GM19452 (cell line): ENCODE data around the gene NPIPB6.

Experiments used
- ATAC-seq: cut with Tn5 transposase; IDR thresholded peaks from one replicate; pipeline ENCODE4 v1.9.1; 2021; ENCODE audit not compliant: unreplicated experiment

The NPIPB6 gene

GRCh38 chr16:28324235-28324886 lies 38.9 kb downstream of the NPIPB6 start:
- no peak for ATAC-seq

DNA sequence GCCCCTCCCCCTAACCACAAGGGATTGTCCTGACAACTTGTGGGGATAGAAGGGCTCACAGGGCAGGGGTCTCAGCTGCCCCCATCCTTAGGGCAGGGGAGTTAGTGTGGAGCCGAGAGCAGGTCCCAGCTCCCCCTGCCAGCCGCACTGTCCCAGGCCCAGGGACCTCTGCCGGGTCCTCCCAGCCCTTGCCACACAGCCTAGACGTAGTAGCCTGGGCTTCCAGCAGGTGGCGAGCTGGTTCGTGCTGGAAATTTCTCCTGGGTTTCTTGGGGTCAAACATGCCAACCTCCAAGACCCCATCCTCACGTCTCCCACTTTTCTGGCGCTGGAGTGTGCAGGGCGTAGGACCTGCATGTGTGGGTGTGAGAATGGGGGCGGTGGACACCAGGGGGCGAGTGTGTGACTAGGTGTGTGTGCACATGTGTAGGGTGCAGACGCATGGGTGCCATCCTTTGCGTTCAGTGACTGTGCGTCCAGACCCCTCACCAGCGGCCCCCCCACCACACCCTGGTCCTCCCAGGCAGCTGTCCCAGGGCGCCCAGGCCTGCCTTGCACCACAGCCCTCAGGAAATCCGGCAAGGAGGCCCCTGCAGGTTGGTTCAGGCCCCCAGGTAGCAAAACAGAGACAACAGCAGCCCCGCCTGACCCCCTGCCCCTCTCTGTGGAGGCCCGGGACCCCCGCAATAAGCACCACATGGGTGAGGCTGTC lies 41.5 kb downstream of the NPIPB6 start:
- ATAC-seq = no peak

- no peak for ATAC-seq
Measured at GRCh38 chr16:28320741-28321140, 42.6 kb downstream of the NPIPB6 start.

- ATAC-seq = no peak
Measured at GRCh38 chr16:28320023-28320561, 43.2 kb downstream of the NPIPB6 start.

GRCh38 chr16:28319476-28320022 lies 43.8 kb downstream of the NPIPB6 start:
- ATAC-seq = no peak

DNA sequence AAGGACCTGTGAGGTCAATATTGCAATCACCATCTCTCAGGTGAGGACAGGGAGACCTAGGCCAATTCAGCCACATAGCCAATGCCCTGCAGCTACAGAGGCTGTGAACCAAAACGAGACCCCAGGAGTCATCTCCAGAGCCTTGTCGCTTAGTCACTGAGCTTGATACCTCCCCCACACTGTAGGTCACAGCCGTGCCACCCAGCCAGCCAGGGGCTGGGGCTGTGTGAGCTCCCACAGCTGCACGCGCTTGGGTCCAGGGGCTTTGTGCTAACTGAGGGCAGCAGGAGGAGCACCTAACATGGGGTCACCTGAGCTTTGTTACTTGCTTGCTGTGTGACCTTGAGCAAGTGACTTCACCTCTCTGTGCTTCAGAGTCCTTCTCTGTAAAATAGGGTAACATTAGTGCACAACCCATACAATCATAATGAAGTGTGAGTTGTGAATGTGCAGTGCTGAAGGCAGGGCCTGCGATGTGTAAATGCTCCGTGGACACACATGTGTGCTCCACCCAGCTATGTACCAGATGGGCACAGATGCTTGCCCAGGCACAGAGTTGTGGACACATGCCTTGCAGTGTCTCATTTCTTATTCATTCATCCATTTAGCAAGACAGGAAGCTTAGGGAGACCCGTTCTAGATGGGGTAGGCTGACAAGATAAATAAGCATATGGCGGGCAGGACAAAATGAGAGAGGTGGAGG lies 45.1 kb downstream of the NPIPB6 start:
- no peak for ATAC-seq

DNA sequence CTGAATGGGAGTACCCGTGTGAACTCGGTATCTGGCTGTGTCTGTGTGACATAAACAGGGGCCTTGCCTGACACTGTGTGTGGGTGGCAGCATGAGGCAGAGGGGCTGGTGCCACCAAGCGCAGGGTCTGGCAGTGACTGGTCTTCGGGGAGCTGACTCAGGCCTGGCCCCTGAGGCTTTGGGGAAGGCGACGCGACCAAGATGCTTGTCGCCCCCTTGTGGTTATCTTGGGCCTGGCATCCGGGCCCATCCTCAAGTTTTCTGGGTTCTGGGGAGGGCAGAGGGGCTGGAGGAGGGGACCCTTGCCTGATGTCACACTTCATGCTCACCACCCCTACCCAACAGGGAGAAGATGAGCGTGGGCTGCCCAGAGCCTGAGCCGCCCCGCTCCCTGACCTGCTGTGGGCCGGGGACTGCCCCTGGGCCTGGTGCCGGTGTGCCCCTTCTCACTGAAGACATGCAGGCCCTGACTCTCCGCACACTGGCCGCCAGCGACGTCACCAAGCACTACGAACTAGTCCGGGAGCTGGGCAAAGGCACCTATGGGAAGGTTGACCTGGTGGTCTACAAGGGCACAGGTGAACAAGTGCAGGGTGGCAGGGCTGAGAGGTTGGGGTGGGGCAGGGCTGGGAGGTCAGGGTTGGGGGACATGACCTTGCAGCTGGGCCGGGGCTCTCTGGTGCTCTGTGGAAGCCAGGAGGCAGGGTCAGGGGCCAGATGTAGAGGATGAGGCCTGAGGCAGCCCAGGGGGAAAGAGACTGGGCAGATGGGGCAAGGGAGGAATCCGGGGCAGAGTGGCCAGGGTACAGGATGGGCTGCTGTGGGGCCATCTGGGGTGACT lies 46.0 kb downstream of the NPIPB6 start:
- no peak for ATAC-seq

GRCh38 chr16:28316054-28316453 lies 47.3 kb downstream of the NPIPB6 start:
- no peak for ATAC-seq

DNA sequence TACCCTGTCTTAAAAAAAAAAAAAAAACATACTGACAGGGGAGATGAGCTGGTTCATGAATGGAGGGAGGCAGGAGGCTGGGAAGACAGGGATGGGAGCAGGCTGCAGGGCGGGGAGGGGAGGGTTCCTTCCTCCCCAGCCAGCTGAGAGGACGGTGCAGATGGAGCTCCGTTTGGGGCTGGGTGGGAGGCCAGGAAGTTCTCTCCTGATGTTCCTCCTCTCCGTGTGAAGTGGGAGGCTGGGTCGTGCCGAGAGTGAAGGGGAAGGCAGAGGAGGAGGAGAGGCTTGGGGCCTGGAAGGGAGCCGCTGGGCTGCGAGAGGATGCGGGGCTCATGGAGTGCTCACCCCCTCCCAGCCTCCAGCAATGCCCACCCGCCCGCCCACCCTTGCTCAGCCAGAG lies 49.7 kb downstream of the NPIPB6 start:
- no peak for ATAC-seq

DNA sequence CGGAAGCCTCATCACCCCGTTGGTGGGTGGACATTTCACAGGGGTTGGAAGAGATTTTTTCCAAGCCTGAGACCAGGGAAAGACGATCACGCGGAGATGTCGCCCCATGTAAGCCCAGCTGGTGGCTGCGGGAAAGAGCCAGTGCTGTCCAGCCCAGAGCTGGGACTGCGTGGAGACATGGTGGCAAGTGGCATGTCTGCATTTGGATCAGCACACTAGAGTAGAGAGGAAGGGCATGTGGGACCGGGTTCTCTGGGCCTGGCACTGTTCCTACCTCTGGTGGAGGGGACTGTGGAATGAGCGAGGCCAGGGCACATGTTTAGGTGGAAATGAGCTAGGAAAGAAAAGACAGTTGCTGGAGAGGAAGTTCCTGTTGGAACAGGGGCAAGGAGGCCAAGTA lies 51.0 kb downstream of the NPIPB6 start:
- ATAC-seq = no peak

DNA sequence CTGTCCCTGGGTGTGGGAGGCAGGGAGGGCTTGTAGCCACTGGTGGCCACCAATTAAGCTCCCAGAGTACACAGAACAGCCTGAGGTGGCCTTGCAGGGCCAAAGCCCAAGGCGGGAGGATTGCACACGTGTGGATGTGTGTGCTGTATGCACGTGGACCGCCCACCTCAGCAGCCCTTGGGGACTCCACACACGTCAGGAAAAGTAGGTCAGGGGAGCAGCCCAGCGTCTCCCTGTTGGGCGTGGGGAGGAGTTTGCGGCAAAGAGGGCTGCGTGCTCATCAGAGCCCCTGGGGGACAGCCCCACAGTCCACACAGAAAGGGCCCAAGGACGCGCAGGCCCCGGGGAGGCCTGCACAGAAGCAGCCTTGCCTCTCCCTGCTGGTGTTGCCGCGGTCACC lies 51.4 kb downstream of the NPIPB6 start:
- no peak for ATAC-seq

- ATAC-seq = no peak
Measured at GRCh38 chr16:28311413-28311812, 51.9 kb downstream of the NPIPB6 start.

DNA sequence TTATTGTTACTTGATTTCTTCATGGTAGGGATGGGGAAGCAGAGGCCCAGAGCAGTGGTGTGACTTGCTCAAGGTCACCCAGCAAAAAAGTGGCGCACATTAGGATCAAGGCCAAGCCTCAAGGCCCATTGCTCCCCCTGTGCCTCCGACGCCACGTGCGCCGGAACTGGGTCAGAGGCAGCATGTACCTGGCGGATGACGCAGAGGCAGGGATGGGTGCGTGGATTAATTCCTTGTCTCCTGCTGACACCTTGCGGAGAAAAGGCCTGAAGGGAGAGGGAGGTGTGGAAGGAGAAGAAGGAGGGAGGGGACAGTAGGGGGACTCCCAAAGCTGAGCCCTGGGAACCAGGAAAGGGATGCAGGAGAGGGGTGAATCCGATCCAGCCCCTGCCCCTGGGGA lies 52.5 kb downstream of the NPIPB6 start:
- ATAC-seq = no peak

DNA sequence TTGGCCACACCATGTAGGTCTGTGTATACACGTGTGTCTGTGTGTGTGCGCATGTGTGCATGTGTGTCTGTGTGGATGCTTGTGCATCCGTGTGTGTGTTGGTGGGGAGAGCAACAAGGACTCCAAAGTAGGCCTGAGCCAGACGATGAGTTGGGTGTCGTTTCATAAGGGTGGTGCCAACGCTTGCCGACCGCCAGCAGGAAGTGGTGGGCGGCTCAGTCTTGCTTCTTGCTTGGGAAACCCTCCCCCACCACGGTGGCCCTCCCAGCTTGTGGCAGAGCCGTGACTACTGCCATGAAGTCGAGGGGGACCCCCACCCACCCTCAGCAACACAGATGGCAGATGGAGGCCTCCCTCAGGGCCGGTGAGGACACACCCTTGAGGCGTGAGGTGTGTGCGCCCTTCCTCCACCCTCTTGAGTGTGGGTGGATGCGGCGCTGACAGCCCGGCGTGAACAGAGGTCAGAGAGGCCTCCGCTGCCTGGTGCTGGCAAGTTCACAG lies 53.4 kb downstream of the NPIPB6 start:
- ATAC-seq = no peak

DNA sequence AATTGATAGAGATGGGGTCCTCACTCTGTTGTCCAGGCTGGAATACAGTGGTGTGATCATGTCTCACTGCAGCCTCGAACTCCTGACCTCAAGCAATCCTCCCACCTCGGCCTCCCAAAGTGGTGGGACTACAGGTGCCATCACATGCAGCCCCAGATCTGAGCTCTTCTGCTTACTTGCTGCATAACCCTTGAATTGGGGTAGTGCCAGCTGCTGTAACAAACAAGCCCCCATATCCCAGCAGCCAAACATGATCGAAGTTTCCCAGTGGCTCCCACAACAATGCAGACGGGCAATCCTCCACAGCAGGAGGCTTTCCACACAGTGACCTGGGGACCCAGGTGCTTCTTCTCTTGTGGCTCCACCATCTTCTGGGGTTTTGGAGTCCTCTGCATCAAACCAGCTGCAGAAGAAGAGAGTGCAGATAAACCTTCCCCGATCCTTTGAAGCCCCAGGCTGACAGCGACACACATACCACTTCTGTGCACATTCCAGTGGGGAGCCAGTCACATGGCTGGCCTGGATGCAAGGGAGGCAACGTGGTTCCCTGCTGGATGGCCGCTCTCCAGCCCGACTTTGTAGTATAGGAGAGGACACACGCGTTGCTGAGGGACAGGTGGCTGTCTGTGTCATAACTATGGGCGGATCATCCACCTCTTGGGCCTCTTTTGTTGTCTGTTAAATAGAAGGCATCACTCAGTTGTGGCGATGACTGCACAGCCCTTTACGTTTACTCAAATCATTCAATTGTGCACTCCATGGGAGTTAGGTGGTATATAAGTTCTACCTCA lies 54.3 kb downstream of the NPIPB6 start:
- no peak for ATAC-seq

DNA sequence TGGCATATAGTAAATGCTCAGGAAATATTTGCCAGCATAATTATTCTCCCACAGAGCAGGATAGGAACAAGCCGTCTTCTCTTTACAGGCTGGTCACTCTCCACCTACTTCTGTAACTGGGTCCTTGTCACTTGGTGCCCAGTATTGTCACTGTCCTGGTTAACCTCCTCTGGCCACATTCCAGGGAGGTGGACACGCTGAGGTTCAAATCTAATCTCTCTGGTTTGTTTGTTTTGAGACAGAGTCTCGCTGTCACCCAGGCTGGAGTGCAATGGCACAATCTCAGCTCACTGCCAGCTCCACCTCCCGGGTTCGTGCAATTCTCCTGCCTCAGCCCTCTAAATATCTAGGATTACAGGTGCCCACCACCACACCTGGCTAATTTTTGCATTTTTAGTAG lies 55.4 kb downstream of the NPIPB6 start:
- no peak for ATAC-seq

DNA sequence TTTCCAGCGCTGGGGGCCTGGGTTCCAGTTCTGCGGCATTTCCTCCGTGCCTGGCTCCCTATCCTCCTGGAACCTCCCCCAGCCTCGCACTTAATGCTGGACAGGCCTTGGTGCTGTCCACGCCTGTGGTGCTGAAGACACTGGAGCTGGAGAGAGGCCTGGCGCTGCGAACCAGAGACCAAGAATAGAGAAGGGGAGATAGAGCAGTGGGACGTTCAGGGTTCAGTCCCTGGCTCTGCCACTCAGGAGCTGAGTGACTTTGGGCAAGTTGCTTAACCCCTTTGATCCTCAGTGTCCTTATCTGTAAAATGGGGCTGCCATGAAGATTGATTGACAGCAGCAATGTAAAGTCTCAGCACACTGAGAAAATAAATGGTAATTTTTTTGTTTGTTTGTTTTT lies 59.1 kb downstream of the NPIPB6 start:
- ATAC-seq = no peak

GRCh38 chr16:28303132-28303531 lies 60.2 kb downstream of the NPIPB6 start:
- ATAC-seq = no peak

DNA sequence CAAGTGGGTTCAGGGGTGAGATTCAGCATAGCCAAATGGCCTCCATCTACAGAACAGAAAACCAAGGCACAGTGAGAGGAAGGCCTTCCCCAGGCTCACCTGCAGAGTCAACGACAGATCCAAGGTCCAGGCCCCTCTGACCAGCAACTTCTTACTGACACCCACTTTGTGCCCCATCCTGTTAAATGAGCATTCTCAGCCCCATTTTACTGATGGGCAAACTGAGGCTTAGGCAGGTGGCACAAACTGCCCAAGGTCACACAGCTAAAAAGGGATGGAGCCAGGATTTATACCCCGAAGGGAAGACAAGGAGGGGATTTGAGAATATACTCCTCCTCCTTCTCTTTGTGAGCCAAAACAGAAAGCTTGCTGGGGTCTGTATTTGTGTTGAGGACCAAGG lies 61.7 kb downstream of the NPIPB6 start:
- no peak for ATAC-seq

GRCh38 chr16:28301154-28301553 lies 62.2 kb downstream of the NPIPB6 start:
- ATAC-seq = no peak
